Large intestine (tissue), 3 donors: ENCODE data around the gene RYR2. TPM values are rescaled to one million over a fixed set of nuclear protein-coding genes. Genes with fewer than 3 reads are reported as not detected.

Source experiments
- DNase-seq, 2 donors: peaks; one replicate each; pipeline versions ENCODE4 v3.0.0 to v3.0.0-alpha.2; 2013
- H3K27ac ChIP-seq: one replicate; pipeline ENCODE4 v1.5.1; 2013; ENCODE audit warnings: low read length
- H3K27me3 ChIP-seq: 2 replicates; pipeline ENCODE4 v1.6.1; 2013; ENCODE audit warnings: low read length; ENCODE audit not compliant: control insufficient read depth, insufficient read depth
- H3K36me3 ChIP-seq: 2 replicates; pipeline ENCODE4 v1.6.1; 2013; ENCODE audit warnings: low read length; ENCODE audit not compliant: control insufficient read depth, insufficient read depth
- H3K4me1 ChIP-seq: one replicate; pipeline ENCODE4 v1.6.1; 2013; ENCODE audit warnings: low read length; ENCODE audit not compliant: control insufficient read depth, insufficient read depth
- H3K4me3 ChIP-seq: one replicate; pipeline ENCODE4 v1.5.1; 2013; ENCODE audit warnings: low read length
- H3K9me3 ChIP-seq: one replicate; pipeline ENCODE4 v1.6.1; 2013; ENCODE audit warnings: mild to moderate bottlenecking, low read depth, low read length, moderate library complexity; ENCODE audit not compliant: control insufficient read depth
- WGBS: methylation state at CpG from one replicate; pipeline ENCODE4 v1.1.5; 2013; ENCODE audit warnings: low lambda C conversion rate; ENCODE audit not compliant: insufficient coverage; 5-methylcytosine and 5-hydroxymethylcytosine counted together
- polyA plus RNA-seq: library from polyadenylated mRNA; unstranded; fragments of 120-200 nt; gene quantifications from one replicate; pipeline ENCODE4 v1.2.1, GENCODE V29; 2013

Gene RYR2
- polyA plus RNA-seq, 1 donor: 4.3 TPM

- Histone ChIP-seq H3K9me3 (no peaks in the 10 kb centered on the region), H3K4me1 (no peaks in the 10 kb centered on the region), H3K27me3 (no peaks in the 10 kb centered on the region), H3K36me3 (no peaks in the 10 kb centered on the region), H3K27ac (no peak overlapping the region), H3K4me3 (no peak overlapping the region)
- DNase-seq: no peak
- WGBS: no CpG with 5 or more reads among the region's 2 CpGs
Observed at GRCh38 chr1:237211540-237211939, 169.6 kb downstream of the RYR2 start.

GRCh38 chr1:237219751-237220642, 178.0 kb downstream of the RYR2 start:
- 82% methylated on average over 2 of the region's 11 CpGs for WGBS
- no peaks in the 10 kb centered on the region for H3K4me1 ChIP-seq
- no peak overlapping the region for H3K27ac ChIP-seq
- H3K9me3 ChIP-seq: no peaks in the 10 kb centered on the region
- no peaks in the 10 kb centered on the region for H3K36me3 ChIP-seq
- no peaks in the 10 kb centered on the region for H3K27me3 ChIP-seq
- peak; percentile 12 to 15 for DNase-seq
- H3K4me3 ChIP-seq: no peak overlapping the region

GRCh38 chr1:237223419-237223818, 181.4 kb downstream of the RYR2 start:
- H3K4me1 ChIP-seq: no peaks in the 10 kb centered on the region
- no peaks in the 10 kb centered on the region for H3K36me3 ChIP-seq
- no CpG with 5 or more reads among the region's 2 CpGs for WGBS
- H3K27ac ChIP-seq: no peak overlapping the region
- no peak for DNase-seq
- H3K4me3 ChIP-seq: no peak overlapping the region
- H3K27me3 ChIP-seq: no peaks in the 10 kb centered on the region
- no peaks in the 10 kb centered on the region for H3K9me3 ChIP-seq

- no peaks in the 10 kb centered on the region for H3K4me1 ChIP-seq
- H3K27ac ChIP-seq: no peak overlapping the region
- WGBS: no CpG with 5 or more reads among the region's 13 CpGs
- no peaks in the 10 kb centered on the region for H3K36me3 ChIP-seq
- H3K9me3 ChIP-seq: no peaks in the 10 kb centered on the region
- H3K27me3 ChIP-seq: no peaks in the 10 kb centered on the region
- no peak overlapping the region for H3K4me3 ChIP-seq
- no peak for DNase-seq
Observed at GRCh38 chr1:237226177-237226944, 184.4 kb downstream of the RYR2 start.

- no CpG with 5 or more reads among the region's 4 CpGs for WGBS
- H3K4me3 ChIP-seq: no peak overlapping the region
- H3K9me3 ChIP-seq: no peaks in the 10 kb centered on the region
- no peaks in the 10 kb centered on the region for H3K27me3 ChIP-seq
- no peaks in the 10 kb centered on the region for H3K4me1 ChIP-seq
- H3K36me3 ChIP-seq: no peaks in the 10 kb centered on the region
- DNase-seq: no peak
- H3K27ac ChIP-seq: no peak overlapping the region
Observed at GRCh38 chr1:237227476-237227875, 185.5 kb downstream of the RYR2 start.

GRCh38 chr1:237228421-237228820, 186.4 kb downstream of the RYR2 start:
- H3K27me3 ChIP-seq: no peaks in the 10 kb centered on the region
- 93% methylated on average over 3 of the region's 3 CpGs for WGBS

GRCh38 chr1:237229333-237229732, 187.3 kb downstream of the RYR2 start:
- DNase-seq: no peak
- no CpG with 5 or more reads among the region's 6 CpGs for WGBS
- no peaks in the 10 kb centered on the region for H3K4me1 ChIP-seq
- no peak overlapping the region for H3K27ac ChIP-seq
- no peaks in the 10 kb centered on the region for H3K27me3 ChIP-seq
- H3K9me3 ChIP-seq: no peaks in the 10 kb centered on the region
- no peak overlapping the region for H3K4me3 ChIP-seq
- H3K36me3 ChIP-seq: no peaks in the 10 kb centered on the region

More at GRCh38 chr1:237228421-237228820, 186.4 kb downstream of the RYR2 start:
- H3K4me3 ChIP-seq: no peak overlapping the region
- no peaks in the 10 kb centered on the region for H3K36me3 ChIP-seq
- no peaks in the 10 kb centered on the region for H3K4me1 ChIP-seq
- H3K9me3 ChIP-seq: no peaks in the 10 kb centered on the region
- no peak overlapping the region for H3K27ac ChIP-seq
- no peak for DNase-seq

- no peaks in the 10 kb centered on the region for H3K27me3 ChIP-seq
- H3K4me3 ChIP-seq: no peak overlapping the region
- no peak for DNase-seq
- WGBS: 60% methylated on average over 1 of the region's 4 CpGs
- H3K4me1 ChIP-seq: no peaks in the 10 kb centered on the region
- H3K36me3 ChIP-seq: no peaks in the 10 kb centered on the region
- H3K9me3 ChIP-seq: no peaks in the 10 kb centered on the region
- no peak overlapping the region for H3K27ac ChIP-seq
Observed at GRCh38 chr1:237232501-237232900, 190.5 kb downstream of the RYR2 start.

- Histone ChIP-seq H3K36me3 (no peaks in the 10 kb centered on the region), H3K27me3 (no peaks in the 10 kb centered on the region), H3K27ac (no peak overlapping the region), H3K4me1 (no peaks in the 10 kb centered on the region), H3K4me3 (no peak overlapping the region), H3K9me3 (no peaks in the 10 kb centered on the region)
- DNase-seq: no peak
- WGBS: no CpG with 5 or more reads among the region's 3 CpGs
Observed at GRCh38 chr1:237235091-237235490, 193.1 kb downstream of the RYR2 start.

GRCh38 chr1:237237721-237238120, 195.7 kb downstream of the RYR2 start:
- Histone ChIP-seq H3K27me3 (no peaks in the 10 kb centered on the region), H3K4me1 (no peaks in the 10 kb centered on the region), H3K4me3 (no peak overlapping the region), H3K36me3 (no peaks in the 10 kb centered on the region), H3K27ac (no peak overlapping the region), H3K9me3 (no peaks in the 10 kb centered on the region)
- no peak for DNase-seq
- no CpG with 5 or more reads among the region's 3 CpGs for WGBS
